GM19238 (cell line): Measurements from ENCODE around the gene BAG3.

Source experiments
- DNase-seq: peaks from one replicate; pipeline ENCODE4 v3.0.0; 2011; ENCODE audit warnings: low spot score; ENCODE audit not compliant: insufficient read length

The BAG3 gene

GRCh38 chr10:119725828-119726675, 74.9 kb downstream of the BAG3 start, which contains the start of gene INPP5F:
Gene INPP5F, plus strand, starts transcription at chr10:119726050. Its CDS starts 213 bp downstream, at chr10:119726263.
- peak; percentile 99 for DNase-seq

- DNase-seq = no peak
Measured at GRCh38 chr10:119726676-119727261, 75.6 kb downstream of the BAG3 start.
